GM19099 (cell line): ENCODE measurements around the gene TOP1.

Experiments
- POLR2A ChIP-seq: IDR thresholded peaks from 3 replicates; pipeline ENCODE4 v1.6.1; 2011; ENCODE audit warnings: low read depth; ENCODE audit not compliant: insufficient read length; ENCODE audit errors: extremely low read depth

Gene TOP1

DNA sequence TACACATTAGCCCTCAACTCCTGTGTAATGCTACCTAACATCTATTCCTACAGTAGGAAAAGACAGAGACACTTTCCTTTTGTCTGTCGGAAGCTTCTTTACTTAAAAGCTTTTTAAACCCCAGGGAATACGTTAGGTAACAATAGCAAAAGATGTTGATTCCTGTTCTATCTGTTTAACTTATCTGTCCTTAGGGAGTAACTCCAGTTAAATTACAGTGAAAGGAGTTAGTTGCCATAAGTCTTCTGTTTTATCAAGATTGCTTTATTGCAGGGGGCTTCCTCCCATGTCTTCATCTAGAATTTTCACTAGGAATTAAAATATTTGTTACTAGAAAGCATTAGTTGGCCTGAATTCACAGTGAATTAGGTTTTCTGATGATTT is 26.2 kb downstream of the TOP1 start:
- TF ChIP-seq POLR2A = no peak

DNA sequence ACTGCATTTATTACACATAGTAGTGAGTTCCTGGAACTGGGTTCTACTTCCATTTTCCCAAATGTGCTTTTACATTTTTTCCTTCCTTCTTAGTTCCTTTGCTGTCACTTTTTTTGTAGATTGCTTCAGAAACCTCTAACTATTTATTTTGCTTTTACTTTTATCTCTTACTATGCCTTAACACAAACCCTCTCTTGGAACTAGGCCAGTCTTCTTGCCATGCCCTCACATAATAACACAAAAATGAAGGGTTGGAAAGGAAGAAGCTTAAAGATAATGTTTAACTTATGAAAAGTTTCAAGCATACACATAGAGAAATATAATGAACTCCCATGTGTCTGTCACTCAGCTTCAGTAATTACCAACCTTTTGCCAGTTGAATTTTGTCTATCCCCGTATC is 27.1 kb downstream of the TOP1 start:
- no peak for TF ChIP-seq POLR2A

DNA sequence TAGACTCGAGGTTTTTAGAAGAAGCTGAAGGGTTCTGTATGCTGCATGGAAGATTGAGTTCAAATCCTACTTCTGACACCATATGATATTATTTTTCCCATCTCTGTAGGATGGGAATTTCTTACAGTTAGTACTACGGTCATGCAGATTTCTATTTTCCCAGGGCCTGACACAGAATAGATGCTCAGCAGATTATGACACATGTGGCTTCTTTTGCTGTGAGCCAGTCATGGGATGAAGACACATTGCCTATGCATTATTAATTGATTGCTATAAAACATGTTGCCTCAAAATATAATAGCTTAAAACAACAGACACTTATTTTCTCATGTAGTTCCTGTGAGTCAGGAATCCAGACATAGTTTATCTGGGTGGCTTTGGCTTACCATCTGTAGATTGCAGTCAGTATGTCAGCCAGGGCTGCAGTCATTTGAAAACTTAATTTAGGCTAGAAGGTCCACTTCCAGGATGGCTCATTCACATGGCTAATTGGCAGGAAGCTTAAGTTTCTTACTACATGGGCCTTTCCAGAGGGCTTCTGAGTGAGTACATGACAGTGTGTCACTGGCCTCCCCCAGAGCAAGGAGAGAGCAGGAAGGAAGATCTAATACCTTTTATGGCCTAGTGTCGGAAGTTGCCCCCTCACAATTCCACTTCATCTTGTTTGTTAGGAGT is 29.5 kb downstream of the TOP1 start:
- TF ChIP-seq POLR2A = no peak

GRCh38 chr20:41058674-41059635 is 30.3 kb downstream of the TOP1 start:
- TF ChIP-seq POLR2A = no peak

- TF ChIP-seq POLR2A = no peak
Observed at GRCh38 chr20:41061155-41061554, 32.5 kb downstream of the TOP1 start.

- no peak for TF ChIP-seq POLR2A
Observed at GRCh38 chr20:41063442-41063841, 34.8 kb downstream of the TOP1 start.

- TF ChIP-seq POLR2A = no peak
Observed at GRCh38 chr20:41064377-41064776, 35.8 kb downstream of the TOP1 start.

- no peak for TF ChIP-seq POLR2A
Observed at GRCh38 chr20:41065716-41066115, 37.1 kb downstream of the TOP1 start.

GRCh38 chr20:41068806-41069205 is 40.2 kb downstream of the TOP1 start:
- TF ChIP-seq POLR2A = no peak

GRCh38 chr20:41072190-41072863 is 43.7 kb downstream of the TOP1 start:
- TF ChIP-seq POLR2A = no peak

DNA sequence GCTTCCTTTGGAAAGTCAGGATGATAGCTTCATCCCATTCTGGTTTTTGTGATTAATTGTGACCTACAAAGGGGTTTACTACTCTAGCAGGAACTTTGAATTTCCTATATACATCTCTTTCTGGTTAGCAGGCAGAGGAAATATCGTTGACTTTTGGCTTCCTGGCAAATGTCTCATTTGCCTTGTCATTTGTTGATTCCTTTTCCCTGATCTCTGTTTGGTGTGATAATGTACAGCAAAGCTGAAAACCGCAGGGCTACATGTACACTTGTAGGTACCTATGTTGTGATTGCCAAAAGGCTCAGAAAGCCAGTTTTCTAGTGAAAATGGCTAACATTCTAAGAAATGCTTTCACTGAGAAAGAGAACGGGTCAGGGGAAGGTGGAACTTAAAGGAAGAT is 44.3 kb downstream of the TOP1 start:
- TF ChIP-seq POLR2A = no peak

DNA sequence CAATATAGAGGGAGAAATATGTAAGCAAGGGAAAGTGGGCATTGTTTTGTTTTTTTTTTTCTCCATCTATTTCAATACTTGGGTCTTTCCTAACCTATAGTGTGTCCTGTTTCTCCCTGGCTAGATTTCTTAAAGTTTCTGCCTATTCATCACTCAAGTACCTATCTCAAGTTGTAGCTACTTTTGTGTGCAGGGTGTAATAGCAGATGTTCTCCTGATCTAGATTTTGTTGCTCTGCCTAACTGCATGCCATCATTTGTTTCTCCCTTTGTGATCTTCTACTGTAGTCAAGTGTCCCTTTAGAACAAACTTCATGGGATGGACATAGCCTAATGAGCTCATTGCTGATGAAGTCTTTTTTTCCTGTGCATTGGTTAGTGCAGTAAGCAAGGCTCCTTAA is 45.8 kb downstream of the TOP1 start:
- TF ChIP-seq POLR2A = no peak

- no peak for TF ChIP-seq POLR2A
Observed at GRCh38 chr20:41076776-41077175, 48.2 kb downstream of the TOP1 start.

DNA sequence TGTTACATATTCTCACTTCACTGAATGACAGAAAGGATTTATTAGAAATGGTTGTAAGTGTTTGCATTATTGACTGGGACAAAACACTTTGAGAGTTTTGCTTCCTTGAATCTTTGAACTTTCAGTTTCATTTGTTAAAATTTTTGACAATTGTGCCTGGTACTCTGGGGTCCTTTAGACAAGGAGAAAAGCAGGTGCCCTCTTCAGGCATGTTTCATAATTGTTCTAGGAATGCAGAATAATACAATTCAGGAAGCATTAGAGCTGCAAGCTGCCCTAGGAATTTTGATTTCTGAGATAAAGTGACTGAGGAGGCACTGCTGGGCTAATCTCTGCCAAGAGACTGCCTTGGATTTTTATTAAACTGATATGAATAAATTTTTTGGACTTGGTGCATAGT is 49.7 kb downstream of the TOP1 start:
- no peak for TF ChIP-seq POLR2A

DNA sequence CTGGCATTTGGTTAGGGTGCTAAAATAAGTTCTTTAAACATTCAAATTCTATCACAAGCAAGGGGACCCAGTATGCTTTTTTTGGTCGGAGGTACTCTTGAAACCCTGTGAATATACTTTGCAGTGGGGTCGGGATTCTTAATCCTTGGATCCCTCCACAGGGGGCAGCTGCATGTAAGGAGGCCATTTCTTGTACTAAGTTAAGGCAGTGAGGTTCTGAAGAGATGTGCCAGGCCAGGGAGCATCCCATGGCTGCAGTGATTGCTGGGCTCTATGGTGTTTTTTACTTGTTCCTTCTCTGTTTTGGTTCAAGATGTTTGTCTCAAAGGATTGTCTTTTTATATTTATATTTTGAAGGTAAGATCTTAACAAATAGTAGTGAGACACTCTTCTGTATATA is 50.4 kb downstream of the TOP1 start:
- no peak for TF ChIP-seq POLR2A

DNA sequence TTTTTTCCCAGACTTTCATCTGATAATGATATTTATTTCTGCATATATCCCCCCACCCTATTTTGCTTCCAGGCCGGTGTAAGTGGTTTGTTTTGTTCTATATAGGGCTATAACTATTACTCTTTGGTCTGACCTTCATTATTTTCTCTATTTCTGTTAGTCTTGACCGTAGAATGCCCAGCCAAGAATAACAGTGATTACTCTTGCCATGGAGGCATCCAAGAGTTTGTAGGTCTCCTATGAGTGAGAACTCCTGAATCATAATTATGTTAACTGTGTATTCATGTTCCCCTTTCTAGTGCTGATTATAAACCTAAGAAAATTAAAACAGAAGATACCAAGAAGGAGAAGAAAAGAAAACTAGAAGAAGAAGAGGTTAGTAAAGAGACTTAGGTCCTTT is 52.2 kb downstream of the TOP1 start:
- TF ChIP-seq POLR2A = no peak
